Stomach (tissue), 9 donors: ENCODE measurements around the gene TCEA2. TPM values are rescaled to one million over a fixed set of nuclear protein-coding genes. Genes with fewer than 3 reads are reported as not detected.

Experiments
- DNase-seq, 2 donors: peaks; one replicate each; pipeline versions ENCODE4 v3.0.0 to v3.0.0-alpha.2; 2013 to 2019
- H3K27ac ChIP-seq, 5 donors: fragments of 200-600 bp in 4 of 5; sonication (generic) in 4 of 5; one replicate each; pipeline ENCODE4 v1.5.1; 2013 to 2019; ENCODE audit warnings: mild to moderate bottlenecking in 1 of 5, moderate library complexity in 1 of 5
- H3K27me3 ChIP-seq, 3 donors: fragments of 200-600 bp; sonication (generic); one replicate each; pipeline ENCODE4 v1.5.1; 2017 to 2019; ENCODE audit warnings: mixed run types in 1 of 3
- H3K36me3 ChIP-seq, 4 donors: fragments of 200-600 bp; sonication (generic); 1 replicate in 3 of 4; 2 replicates in 1 of 4; pipeline ENCODE4 v1.5.1; 2016 to 2019
- H3K4me1 ChIP-seq, 4 donors: fragments of 200-600 bp; sonication (generic); one replicate each; pipeline ENCODE4 v1.5.1; 2016 to 2019
- H3K4me3 ChIP-seq, 4 donors: fragments of 200-600 bp; sonication (generic) in 3 of 4; one replicate each; pipeline ENCODE4 v1.5.1; 2016 to 2019; ENCODE audit warnings: mild to moderate bottlenecking in 1 of 4
- H3K9me3 ChIP-seq, 4 donors: fragments of 200-600 bp; sonication (generic); one replicate each; pipeline ENCODE4 v1.5.1; 2016 to 2019
- EP300 ChIP-seq: sonication (generic); formaldehyde crosslinking; IDR thresholded peaks from one replicate; pipeline ENCODE4 v1.6.1; 2017; ENCODE audit warnings: antibody characterized with exemption
- POLR2A ChIP-seq, 4 donors: fragments of 450-650 bp; IDR thresholded peaks; one replicate each; pipeline ENCODE4 v1.6.1; 2016; ENCODE audit warnings: antibody characterized with exemption in 4 of 4, control low read depth in 2 of 4, mild to moderate bottlenecking in 1 of 4, moderate library complexity in 1 of 4
- POLR2AphosphoS5 ChIP-seq, 3 donors: sonication (generic); formaldehyde crosslinking; IDR thresholded peaks; one replicate each; pipeline ENCODE4 v1.6.1; 2016; ENCODE audit warnings: antibody characterized with exemption in 3 of 3
- WGBS, 5 donors: extraction: QIAGEN DNeasy Blood & Tissue Kit in 3 of 5; methylation state at CpG; one replicate each; pipeline versions ENCODE4 v1.1.5 to v1.1.7; 2013 to 2018; 5-methylcytosine and 5-hydroxymethylcytosine counted together
- intact Hi-C: fragments of 100-400 bp; cut with DNase I; formaldehyde crosslinking; loops from one replicate; pipeline ENCODE4 v1.15.1; 2023; ENCODE audit warnings: low total_unique reads
- polyA plus RNA-seq, 3 donors: library from polyadenylated mRNA; stranded (reverse); fragments of 200-250 nt; gene quantifications; one replicate each; pipeline ENCODE4 v1.2.3, GENCODE V29; 2013
- total RNA-seq, 5 donors: library from RNA; depleted of rRNA; stranded (reverse); fragments of >200 nt; gene quantifications; one replicate each; pipeline versions ENCODE4 v1.1.0 to v1.2.3, GENCODE V29; 2014 to 2016
- TF ChIP-seq, protein P1 (sequence below), 7 experiments: fragments of 450-650 bp in 4 of 7; fragments of 200-600 bp in 3 of 7; sonication (generic) in 3 of 7; IDR thresholded peaks; one replicate each; pipeline ENCODE4 v1.5.1; 2016 to 2019; ENCODE audit warnings: antibody characterized with exemption in 7 of 7, control low read depth in 2 of 7, mild to moderate bottlenecking in 1 of 7
- donor health status: healthy with polysubstance abuse.
- donor health status: Bipolar disorder and iron deficiency.
- donor health status: healthy.

TCEA2 gene
- total and polyA plus RNA-seq, 8 donors, result 3.1 to 35.5 (median 26.0) TPM

DNA sequence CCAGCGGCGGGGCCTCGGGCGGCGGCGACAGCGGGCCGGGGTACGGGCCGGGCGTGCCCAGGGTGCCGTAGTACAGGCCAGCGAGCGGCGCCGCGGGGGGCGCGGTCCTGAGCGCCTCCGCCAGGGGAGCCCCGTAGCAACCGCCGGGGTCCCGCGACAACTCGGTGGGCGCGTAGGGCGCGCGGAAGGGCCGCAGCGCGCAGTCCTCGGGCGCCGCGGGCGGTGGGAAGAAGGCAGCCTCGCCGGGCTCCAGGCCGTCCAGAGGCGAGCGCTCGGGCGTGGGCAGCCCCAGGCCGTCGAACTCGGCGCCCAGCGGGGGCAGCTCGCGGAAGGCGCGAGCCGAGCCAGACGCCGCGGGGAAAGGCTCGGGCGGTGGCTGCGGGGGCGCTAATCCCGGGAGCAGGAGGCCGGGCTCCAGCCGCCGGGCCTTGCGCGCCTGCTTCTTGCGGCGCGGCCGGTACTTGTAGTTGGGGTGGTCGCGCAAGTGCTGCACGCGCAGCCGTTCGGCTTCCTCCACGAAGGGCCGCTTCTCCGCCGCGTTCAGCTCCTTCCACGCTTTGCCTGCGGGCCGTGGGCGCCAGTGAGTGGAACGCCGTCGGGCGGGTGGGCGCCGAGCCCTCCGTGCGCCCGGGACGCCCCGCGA, 14.5 kb upstream of the TCEA2 start:
- TF ChIP-seq, protein P1, sequence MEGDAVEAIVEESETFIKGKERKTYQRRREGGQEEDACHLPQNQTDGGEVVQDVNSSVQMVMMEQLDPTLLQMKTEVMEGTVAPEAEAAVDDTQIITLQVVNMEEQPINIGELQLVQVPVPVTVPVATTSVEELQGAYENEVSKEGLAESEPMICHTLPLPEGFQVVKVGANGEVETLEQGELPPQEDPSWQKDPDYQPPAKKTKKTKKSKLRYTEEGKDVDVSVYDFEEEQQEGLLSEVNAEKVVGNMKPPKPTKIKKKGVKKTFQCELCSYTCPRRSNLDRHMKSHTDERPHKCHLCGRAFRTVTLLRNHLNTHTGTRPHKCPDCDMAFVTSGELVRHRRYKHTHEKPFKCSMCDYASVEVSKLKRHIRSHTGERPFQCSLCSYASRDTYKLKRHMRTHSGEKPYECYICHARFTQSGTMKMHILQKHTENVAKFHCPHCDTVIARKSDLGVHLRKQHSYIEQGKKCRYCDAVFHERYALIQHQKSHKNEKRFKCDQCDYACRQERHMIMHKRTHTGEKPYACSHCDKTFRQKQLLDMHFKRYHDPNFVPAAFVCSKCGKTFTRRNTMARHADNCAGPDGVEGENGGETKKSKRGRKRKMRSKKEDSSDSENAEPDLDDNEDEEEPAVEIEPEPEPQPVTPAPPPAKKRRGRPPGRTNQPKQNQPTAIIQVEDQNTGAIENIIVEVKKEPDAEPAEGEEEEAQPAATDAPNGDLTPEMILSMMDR (IDR thresholded peaks at IDR 0.05), result no peak
- TF ChIP-seq EP300, result no peak
- TF ChIP-seq POLR2A (IDR thresholded peaks at IDR 0.05), result no peak
- no peak for TF ChIP-seq POLR2AphosphoS5 (IDR thresholded peaks at IDR 0.05)
- intact Hi-C loops, result no loop called here
- H3K27me3 ChIP-seq, result peaks cover 33 to 99% (median 76%) of the 10 kb centered on the region in 3 donors
- H3K4me3 ChIP-seq, result peak overlapping the region; percentile 24 to 47 (median 35)
- H3K4me1 ChIP-seq, result peaks cover 17 to 24% (median 19%) of the 10 kb centered on the region in 4 donors
- WGBS, 5 donors, result 3 to 8% (median 4%) methylated on average over 9 to 101 of the region's 101 CpGs; no CpG with 5 or more reads in 1 of the 5 donors
- peak overlapping the region in 1 of 5 donors; percentile 44 for H3K27ac ChIP-seq
- no peaks in the 10 kb centered on the region for H3K36me3 ChIP-seq
- DNase-seq, result no peak
- no peaks in the 10 kb centered on the region for H3K9me3 ChIP-seq

DNA sequence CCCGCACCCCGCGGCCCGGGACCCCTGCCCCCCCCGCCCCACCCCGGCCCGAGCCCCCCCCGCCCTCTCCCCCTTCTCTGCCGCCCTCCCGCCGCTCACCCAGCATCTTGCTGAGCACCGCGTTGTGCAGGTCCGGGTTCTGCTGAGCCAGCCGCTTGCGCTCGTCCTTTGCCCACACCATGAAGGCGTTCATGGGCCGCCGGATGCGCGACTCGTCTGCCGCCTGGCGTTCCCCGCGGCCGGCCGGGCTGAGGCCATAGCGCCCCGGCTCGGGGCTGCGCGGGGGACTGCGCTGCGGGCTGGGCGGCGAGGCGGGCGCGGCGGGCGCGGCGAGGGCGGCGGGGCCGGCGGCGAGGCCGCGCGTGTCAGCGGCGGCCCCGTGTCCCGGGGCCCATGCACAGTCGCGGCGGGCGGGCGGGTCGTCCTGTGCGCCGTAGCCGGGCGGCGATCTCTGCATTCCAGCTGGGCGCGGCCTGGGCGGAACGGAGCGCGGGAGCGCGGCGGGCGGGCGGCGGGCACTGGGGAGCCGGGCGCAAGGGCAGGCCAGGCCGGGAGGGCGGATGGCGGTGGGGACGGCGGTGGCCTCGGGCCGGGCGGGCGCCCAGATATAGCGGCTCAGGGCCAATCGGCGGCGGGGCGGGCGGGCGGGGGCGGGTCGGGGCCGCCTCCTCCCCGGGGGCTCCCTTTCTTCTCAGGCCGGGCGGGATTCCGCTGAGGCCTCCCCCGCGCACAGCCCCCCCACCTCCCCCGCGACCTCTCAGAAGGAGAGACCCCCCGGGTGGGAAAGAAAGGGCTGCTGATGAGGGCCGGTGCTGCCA, 13.7 kb upstream of the TCEA2 start, which contains the start of gene SOX18:
TSS of gene SOX18 (minus strand) at position 580 of the 818 bp plus-strand sequence. CDS start at position 457, 123 bp downstream.
- TF ChIP-seq, protein P1 (IDR thresholded peaks at IDR 0.05), result no peak
- peak in 2 of 3 donors; percentile 40 to 67 for TF ChIP-seq POLR2AphosphoS5 (IDR thresholded peaks at IDR 0.05)
- peak in 1 of 2 donors; percentile 73 for DNase-seq
- Histone ChIP-seq H3K36me3 (no peaks in the 10 kb centered on the region), H3K27me3 (peaks cover 33 to 100% (median 78%) of the 10 kb centered on the region in 3 donors), H3K4me3 (peak within 1 kb of the TSS; percentile 24 to 47 (median 35)), H3K27ac (peak within 1 kb of the TSS; percentile 18 to 79 (median 66)), H3K9me3 (no peaks in the 10 kb centered on the region), H3K4me1 (peaks cover 17 to 24% (median 19%) of the 10 kb centered on the region in 4 donors)
- intact Hi-C loops, result no loop called here
- WGBS, 5 donors, result 0 to 12% (median 2%) methylated on average over 5 to 102 of the region's 111 CpGs

DNA sequence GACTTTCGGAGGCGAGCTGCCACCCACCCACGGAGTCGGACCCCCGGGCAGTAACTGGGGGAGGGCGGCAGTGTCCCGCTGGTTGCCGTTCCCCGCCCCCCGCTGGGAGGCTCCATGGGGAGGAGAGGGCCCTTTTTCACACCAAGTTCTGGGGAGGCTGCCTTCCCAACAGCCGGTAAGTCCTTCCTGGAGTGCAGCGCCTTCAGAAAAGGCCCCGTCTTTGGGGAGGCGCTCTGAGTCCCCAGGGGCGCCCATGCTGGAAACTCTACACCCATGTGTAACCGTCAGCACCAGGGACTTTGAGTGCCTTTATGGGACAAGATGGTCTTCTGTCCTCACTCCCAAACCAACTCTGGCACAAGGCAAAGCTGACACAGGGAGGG, 13.1 kb upstream of the TCEA2 start:
- no peaks in the 10 kb centered on the region for H3K9me3 ChIP-seq
- DNase-seq, result no peak
- no peaks in the 10 kb centered on the region for H3K36me3 ChIP-seq
- intact Hi-C loops, result no loop called here
- peaks cover 33 to 100% (median 76%) of the 10 kb centered on the region in 3 donors for H3K27me3 ChIP-seq
- H3K27ac ChIP-seq, result peak overlapping the region; percentile 18 to 79 (median 66)
- H3K4me1 ChIP-seq, result peaks cover 17 to 24% (median 19%) of the 10 kb centered on the region in 4 donors
- peak overlapping the region; percentile 21 to 47 (median 30) for H3K4me3 ChIP-seq
- TF ChIP-seq, protein P1 (IDR thresholded peaks at IDR 0.05), result no peak
- TF ChIP-seq POLR2AphosphoS5 (IDR thresholded peaks at IDR 0.05) (no peak), POLR2A (IDR thresholded peaks at IDR 0.05) (no peak), EP300 (no peak)
- 15 to 47% (median 25%) methylated on average over 2 to 16 of the region's 16 CpGs for WGBS, 5 donors

DNA sequence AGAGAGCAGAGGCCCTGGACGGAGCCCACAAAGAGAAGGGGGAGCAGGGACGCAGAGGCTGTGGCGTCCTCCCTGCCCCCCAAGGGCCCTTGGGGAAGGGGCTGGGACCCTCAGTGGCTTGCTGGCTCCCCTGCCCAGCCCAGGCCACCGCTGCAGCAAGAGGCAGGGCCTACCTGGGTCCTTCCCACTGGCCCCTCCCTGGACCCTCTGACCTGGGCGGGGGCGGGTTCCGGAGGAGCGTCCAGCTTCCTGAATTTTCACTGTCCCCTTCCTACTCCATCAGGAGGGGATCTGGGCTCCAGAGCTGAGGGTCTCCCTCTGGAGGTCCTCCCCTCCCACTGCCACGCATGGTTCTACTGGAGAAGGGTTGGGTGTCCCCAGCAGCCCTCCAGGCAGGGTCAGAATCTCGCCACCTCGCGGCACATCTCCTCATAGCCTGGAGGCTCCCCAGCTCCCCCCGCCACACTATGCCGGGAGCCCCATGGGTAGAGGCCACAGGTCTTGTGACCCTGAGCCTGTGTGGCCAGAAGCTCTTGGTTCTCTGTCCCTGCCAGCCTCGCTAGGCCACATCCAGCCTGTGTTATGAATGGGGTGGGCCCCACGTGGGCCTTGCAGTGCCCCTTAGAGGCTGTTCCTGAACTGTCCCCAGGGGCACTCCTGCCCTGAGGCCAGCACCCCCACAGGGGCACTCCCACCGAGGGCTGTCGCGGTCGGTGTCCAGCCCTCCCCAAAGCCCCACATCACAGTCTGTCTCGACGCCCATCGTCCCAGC, 12.6 kb upstream of the TCEA2 start:
- DNase-seq, result no peak
- H3K27ac ChIP-seq, result peak overlapping the region; percentile 18 to 79 (median 66)
- WGBS, 5 donors, result 73 to 78% (median 75%) methylated on average over 16 to 23 of the region's 23 CpGs
- intact Hi-C loops, result no loop called here
- H3K36me3 ChIP-seq, result no peaks in the 10 kb centered on the region
- peaks cover 17 to 28% (median 19%) of the 10 kb centered on the region in 4 donors for H3K4me1 ChIP-seq
- H3K4me3 ChIP-seq, result peak overlapping the region in 3 of 4 donors; percentile 21 to 47 (median 23)
- H3K27me3 ChIP-seq, result peaks cover 30 to 100% (median 73%) of the 10 kb centered on the region in 3 donors
- TF ChIP-seq POLR2AphosphoS5 (IDR thresholded peaks at IDR 0.05) (no peak), EP300 (no peak), POLR2A (IDR thresholded peaks at IDR 0.05) (no peak)
- TF ChIP-seq, protein P1 (IDR thresholded peaks at IDR 0.05), result no peak
- no peaks in the 10 kb centered on the region for H3K9me3 ChIP-seq
